ENCODE data around the gene MPP3. TPM values are rescaled to one million over a fixed set of nuclear protein-coding genes. Genes with fewer than 3 reads are reported as not detected.
"Not testable (repeated sequence)": the region's sequence is repeated elsewhere in the genome, so short reads cannot be mapped to it uniquely, and the experiment has no call there.

Gene MPP3
- total RNA-seq, 1 experiment from 2014 or later = 6.9 TPM

DNA sequence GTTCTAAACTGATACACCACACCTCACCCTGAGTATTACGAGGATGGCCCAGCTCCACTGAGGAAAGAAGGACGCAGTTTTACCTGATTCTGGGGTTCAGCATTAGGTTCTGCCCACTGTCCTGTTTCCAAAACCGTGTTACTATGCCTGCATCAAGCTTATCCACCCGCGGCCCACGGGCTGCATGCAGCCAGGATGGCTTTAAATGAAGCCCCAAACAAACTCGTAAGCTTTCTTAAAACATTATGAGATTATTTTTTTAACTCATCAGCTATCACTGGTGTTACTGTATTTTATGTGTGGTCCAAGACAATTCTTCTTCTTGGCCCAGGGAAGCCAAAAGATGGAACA lies 10.0 kb upstream of the MPP3 start:
- WGBS (ENCODE audit: extremely low coverage, insufficient read length, low lambda C conversion rate) = no CpG with 5 or more reads among the region's 7 CpGs
- TF ChIP-seq, protein P1, sequence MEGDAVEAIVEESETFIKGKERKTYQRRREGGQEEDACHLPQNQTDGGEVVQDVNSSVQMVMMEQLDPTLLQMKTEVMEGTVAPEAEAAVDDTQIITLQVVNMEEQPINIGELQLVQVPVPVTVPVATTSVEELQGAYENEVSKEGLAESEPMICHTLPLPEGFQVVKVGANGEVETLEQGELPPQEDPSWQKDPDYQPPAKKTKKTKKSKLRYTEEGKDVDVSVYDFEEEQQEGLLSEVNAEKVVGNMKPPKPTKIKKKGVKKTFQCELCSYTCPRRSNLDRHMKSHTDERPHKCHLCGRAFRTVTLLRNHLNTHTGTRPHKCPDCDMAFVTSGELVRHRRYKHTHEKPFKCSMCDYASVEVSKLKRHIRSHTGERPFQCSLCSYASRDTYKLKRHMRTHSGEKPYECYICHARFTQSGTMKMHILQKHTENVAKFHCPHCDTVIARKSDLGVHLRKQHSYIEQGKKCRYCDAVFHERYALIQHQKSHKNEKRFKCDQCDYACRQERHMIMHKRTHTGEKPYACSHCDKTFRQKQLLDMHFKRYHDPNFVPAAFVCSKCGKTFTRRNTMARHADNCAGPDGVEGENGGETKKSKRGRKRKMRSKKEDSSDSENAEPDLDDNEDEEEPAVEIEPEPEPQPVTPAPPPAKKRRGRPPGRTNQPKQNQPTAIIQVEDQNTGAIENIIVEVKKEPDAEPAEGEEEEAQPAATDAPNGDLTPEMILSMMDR (conservative IDR thresholded peaks at IDR 0.05) = no peak
- H3K4me1 Mint-ChIP-seq = peaks cover 19 to 26% of the 10 kb centered on the region in 2 experiments

DNA sequence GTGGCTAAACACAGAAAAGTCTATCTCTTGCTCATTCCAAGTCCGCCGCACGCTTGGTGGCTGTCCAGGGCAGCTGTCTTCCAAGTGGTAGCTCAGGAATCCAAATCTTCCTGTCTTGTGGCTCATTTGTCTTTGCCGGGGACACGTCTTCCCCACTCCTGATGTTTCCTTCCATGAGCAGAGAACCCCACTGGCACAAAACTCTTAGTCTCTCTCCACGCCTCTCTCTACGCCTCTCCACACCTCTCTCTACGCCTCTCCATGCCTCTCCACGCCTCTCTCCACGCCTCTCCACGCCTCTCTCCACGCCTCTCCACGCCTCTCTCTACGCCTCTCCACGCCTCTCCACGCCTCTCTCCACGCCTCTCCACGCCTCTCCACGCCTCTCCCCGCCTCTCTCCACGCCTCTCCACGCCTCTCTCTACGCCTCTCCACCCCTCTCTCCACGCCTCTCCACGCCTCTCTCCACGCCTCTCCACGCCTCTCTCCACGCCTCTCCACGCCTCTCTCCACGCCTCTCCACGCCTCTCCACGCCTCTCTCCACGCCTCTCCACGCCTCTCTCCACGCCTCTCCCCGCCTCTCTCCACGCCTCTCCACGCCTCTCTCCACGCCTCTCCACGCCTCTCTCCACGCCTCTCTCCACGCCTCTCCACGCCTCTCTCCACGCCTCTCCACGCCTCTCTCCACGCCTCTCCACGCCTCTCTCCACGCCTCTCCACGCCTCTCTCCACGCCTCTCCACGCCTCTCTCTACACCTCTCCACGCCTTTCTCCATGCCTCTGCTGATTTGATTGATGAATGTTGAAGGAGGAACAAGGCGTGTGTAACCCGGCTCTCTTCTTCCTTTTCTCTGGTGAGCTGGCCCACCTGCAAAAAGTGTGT lies 9.4 kb upstream of the MPP3 start:
- not testable (repeated sequence) for H3K4ac ChIP-seq (ENCODE audit: low read depth, low read length); H3K79me2 ChIP-seq (ENCODE audit: insufficient read depth, low read length); H3K36me3 Mint-ChIP-seq (ENCODE audit: insufficient read depth in 1 of 3, low read depth in 3 of 3); H4K8ac ChIP-seq (replicated peaks; ENCODE audit: insufficient read length, low read depth, low read length); H4K91ac ChIP-seq (ENCODE audit: insufficient read length, low read depth, low read length); H2BK12ac ChIP-seq (ENCODE audit: insufficient read length, low read depth, low read length); H3K14ac ChIP-seq (ENCODE audit: insufficient read depth, low read length); H3K4me2 ChIP-seq (ENCODE audit: insufficient read depth, insufficient read length, low read length); H3K4me1 ChIP-seq (ENCODE audit: insufficient read depth, low read length); H3K4me3 Mint-ChIP-seq; H3K79me1 ChIP-seq (ENCODE audit: insufficient read depth, low read depth, low read length, poor library complexity, severe bottlenecking); H2BK120ac ChIP-seq (ENCODE audit: low read depth, low read length, poor library complexity, severe bottlenecking); H3K23me2 ChIP-seq (ENCODE audit: insufficient read length, low read depth, low read length, poor library complexity, severe bottlenecking); H3K9me3 Mint-ChIP-seq; H3K27ac ChIP-seq (ENCODE audit: insufficient read length, low read depth, low read length); H3K23ac ChIP-seq (ENCODE audit: insufficient read length, low read depth, low read length); H3K9ac ChIP-seq (ENCODE audit: extremely low read depth, insufficient read length, low read length); H3K56ac ChIP-seq (ENCODE audit: insufficient read length, low read depth, low read length); H3K27ac Mint-ChIP-seq; H4K5ac ChIP-seq (ENCODE audit: insufficient read length, low read depth, low read length); H3K18ac ChIP-seq (ENCODE audit: insufficient read length, low read depth, low read length); DNase-seq; H4K20me1 ChIP-seq (ENCODE audit: control insufficient read depth, insufficient read depth, insufficient read length); H2BK5ac ChIP-seq (ENCODE audit: insufficient read length, low read length); H2AK5ac ChIP-seq (ENCODE audit: insufficient read length, low read length); H2BK15ac ChIP-seq (ENCODE audit: low read depth, low read length); H3K27me3 Mint-ChIP-seq (ENCODE audit: low read depth); H3T11ph ChIP-seq (ENCODE audit: low read length); H3K27me3 ChIP-seq (ENCODE audit: insufficient read depth, low read length); H3K9me3 ChIP-seq (ENCODE audit: control insufficient read depth, low read depth, low read length); H2BK20ac ChIP-seq (ENCODE audit: low read depth, low read length, poor library complexity, severe bottlenecking)
- H3K4me1 Mint-ChIP-seq = peaks cover 17 to 22% of the 10 kb centered on the region in 2 experiments
- H2AFZ ChIP-seq (ENCODE audit: low read length) = peak overlapping the region; percentile 56
- WGBS (ENCODE audit: extremely low coverage, insufficient read length, low lambda C conversion rate) = no CpG with 5 or more reads among the region's 54 CpGs

More for the DNA sequence above, 10.0 kb upstream of the MPP3 start:
- Mint-ChIP-seq H3K27ac (no peak overlapping the region), H3K9me3 (no peaks in the 10 kb centered on the region; a peak in 1 of 5 replicates), H3K36me3 (ENCODE audit: insufficient read depth in 1 of 3, low read depth in 3 of 3) (no peaks in the 10 kb centered on the region), H3K4me3 (no peak overlapping the region), H3K27me3 (ENCODE audit: low read depth) (peaks cover 6% of the 10 kb centered on the region)
- no peak overlapping the region for H4K91ac ChIP-seq (ENCODE audit: insufficient read length, low read depth, low read length)
- no peak overlapping the region for H2BK12ac ChIP-seq (ENCODE audit: insufficient read length, low read depth, low read length)
- H3K23ac ChIP-seq (ENCODE audit: insufficient read length, low read depth, low read length) = no peak overlapping the region
- H3K9ac ChIP-seq (ENCODE audit: extremely low read depth, insufficient read length, low read length) = no peak overlapping the region
- no peak overlapping the region for H3K18ac ChIP-seq (ENCODE audit: insufficient read length, low read depth, low read length)
- no peak overlapping the region for H3T11ph ChIP-seq (ENCODE audit: low read length)
- no peak overlapping the region for H2BK5ac ChIP-seq (ENCODE audit: insufficient read length, low read length)
- H3K23me2 ChIP-seq (ENCODE audit: insufficient read length, low read depth, low read length, poor library complexity, severe bottlenecking) = no peaks in the 10 kb centered on the region
- no peak overlapping the region for H2BK20ac ChIP-seq (ENCODE audit: low read depth, low read length, poor library complexity, severe bottlenecking)
- no peak overlapping the region for H2BK120ac ChIP-seq (ENCODE audit: low read depth, low read length, poor library complexity, severe bottlenecking)
- H2AK5ac ChIP-seq (ENCODE audit: insufficient read length, low read length) = no peak overlapping the region
- H3K14ac ChIP-seq (ENCODE audit: insufficient read depth, low read length) = no peak overlapping the region
- peaks cover 4% of the 10 kb centered on the region for H3K4me1 ChIP-seq (ENCODE audit: insufficient read depth, low read length)
- H4K20me1 ChIP-seq (ENCODE audit: control insufficient read depth, insufficient read depth, insufficient read length) = no peaks in the 10 kb centered on the region
- H3K4me2 ChIP-seq (ENCODE audit: insufficient read depth, insufficient read length, low read length) = no peak overlapping the region
- H3K4ac ChIP-seq (ENCODE audit: low read depth, low read length) = no peak overlapping the region
- no peak overlapping the region for H4K5ac ChIP-seq (ENCODE audit: insufficient read length, low read depth, low read length)
- no peaks in the 10 kb centered on the region for H3K27me3 ChIP-seq (ENCODE audit: insufficient read depth, low read length)
- no peak overlapping the region for H3K27ac ChIP-seq (ENCODE audit: insufficient read length, low read depth, low read length)
- no peak for DNase-seq
- H4K8ac ChIP-seq (replicated peaks; ENCODE audit: insufficient read length, low read depth, low read length) = no peak overlapping the region
- no peak overlapping the region for H2AFZ ChIP-seq (ENCODE audit: low read length)
- no peaks in the 10 kb centered on the region for H3K79me1 ChIP-seq (ENCODE audit: insufficient read depth, low read depth, low read length, poor library complexity, severe bottlenecking)
- no peak overlapping the region for H3K56ac ChIP-seq (ENCODE audit: insufficient read length, low read depth, low read length)
- H2BK15ac ChIP-seq (ENCODE audit: low read depth, low read length) = no peak overlapping the region
- no peaks in the 10 kb centered on the region for H3K79me2 ChIP-seq (ENCODE audit: insufficient read depth, low read length)
- no peaks in the 10 kb centered on the region for H3K9me3 ChIP-seq (ENCODE audit: control insufficient read depth, low read depth, low read length)

All from H9 (cell line).